GM12878 (cell line): ENCODE results near the gene C1QL2. TPM values are rescaled to one million over a fixed set of nuclear protein-coding genes. Genes with fewer than 3 reads are reported as not detected.

ENCODE experiments used
- ATAC-seq: fragments of 200-7000 bp; cut with Tn5 transposase; 3 replicates; pipeline ENCODE4 v1.9.1; 2020; ENCODE audit warnings: mild to moderate bottlenecking, moderate library complexity
- BruUV-seq: library from RNA; stranded (reverse); fragments of 400-500 nt; replicated peaks from 2 replicates; lab custom pipeline; 2021; lab: Mats Ljungman, UMichigan
- CTCF ChIA-PET: fragments of 300-600 bp; sonication (Branson Sonifier 250); formaldehyde crosslinking; extraction: SDS; loops from one replicate; lab custom pipeline; 2021; ENCODE audit warnings: inconsistent platforms; lab: Yijun Ruan, JAX
- POLR2A ChIA-PET: fragments of 350-600 bp; formaldehyde crosslinking; extraction: SDS; loops from one replicate; lab custom pipeline; 2021; ENCODE audit warnings: inconsistent platforms; lab: Charles Lee
- RAD21 ChIA-PET: fragments of 300-600 bp; sonication (Branson Sonifier 250); formaldehyde crosslinking; loops from one replicate; lab custom pipeline; 2023; ENCODE audit warnings: antibody characterized with exemption; ENCODE audit not compliant: unreplicated experiment; lab: Charles Lee
- SMC1A ChIA-PET: fragments of 300-600 bp; sonication (Branson Sonifier 250); formaldehyde crosslinking; loops from one replicate; lab custom pipeline; 2023; ENCODE audit not compliant: unreplicated experiment, uncharacterized antibody; lab: Charles Lee
- DNase-seq: peaks from one replicate; pipeline ENCODE4 v3.0.0-alpha.2; 2011; ENCODE audit warnings: low read depth, low spot score
- FAIRE-seq: peaks from 3 replicates; lab custom pipeline; 2011; peaks lifted over from hg19 to GRCh38; lab: Jason Lieb, UNC
- H2AFZ ChIP-seq: 2 replicates; pipeline ENCODE4 v1.6.0; 2011; ENCODE audit warnings: low read depth, low read length, control low read depth; ENCODE audit not compliant: control insufficient read depth
- H3K27ac ChIP-seq: 2 replicates; pipeline ENCODE4 v1.5.1; 2011; ENCODE audit warnings: control low read depth; ENCODE audit not compliant: control insufficient read depth, insufficient read depth
- H3K27me3 ChIP-seq, 2 experiments: replicated peaks in 1 of 2; 2 replicates each; pipeline versions ENCODE4 v1.6.0 to v1.6.1; 2011; ENCODE audit warnings: low read length in 1 of 2; ENCODE audit not compliant: control insufficient read depth in 2 of 2, insufficient read depth in 2 of 2
- H3K36me3 ChIP-seq, 2 experiments: 2 replicates each; pipeline ENCODE4 v1.5.1; 2011; ENCODE audit warnings: low read length in 1 of 2; ENCODE audit not compliant: control insufficient read depth in 2 of 2, insufficient read depth in 2 of 2
- H3K4me1 ChIP-seq: 2 replicates; pipeline ENCODE4 v1.6.1; 2011; ENCODE audit warnings: mild to moderate bottlenecking, low read length, moderate library complexity, mixed read lengths; ENCODE audit not compliant: control insufficient read depth, insufficient read depth
- H3K4me2 ChIP-seq: 2 replicates; pipeline ENCODE4 v1.6.0; 2011; ENCODE audit warnings: control low read depth; ENCODE audit not compliant: control insufficient read depth, insufficient read depth
- H3K4me3 ChIP-seq: fragments of 200-600 bp; sonication (generic); 2 replicates; pipeline ENCODE4 v1.5.1; 2016
- H3K79me2 ChIP-seq: 2 replicates; pipeline ENCODE4 v1.6.0; 2011; ENCODE audit warnings: low read length; ENCODE audit not compliant: control insufficient read depth, insufficient read depth
- H3K9ac ChIP-seq: 2 replicates; pipeline ENCODE4 v1.8.0; 2011; ENCODE audit warnings: low read length, control low read depth, mixed read lengths; ENCODE audit not compliant: control insufficient read depth, insufficient read depth
- H3K9me3 ChIP-seq: replicated peaks from 3 replicates; pipeline ENCODE4 v1.5.1; 2011; ENCODE audit warnings: mild to moderate bottlenecking, low read length; ENCODE audit not compliant: control insufficient read depth, insufficient read depth
- H4K20me1 ChIP-seq: 2 replicates; pipeline ENCODE4 v1.6.0; 2011; ENCODE audit not compliant: control insufficient read depth, insufficient read depth
- ATF7 ChIP-seq: fragments of 450-650 bp; IDR thresholded peaks from 2 replicates; pipeline ENCODE4 v1.6.1; 2016; ENCODE audit warnings: low read depth, mild to moderate bottlenecking
- E2F8 ChIP-seq: fragments of 450-650 bp; IDR thresholded peaks from 2 replicates; pipeline ENCODE4 v1.6.1; 2018; ENCODE audit warnings: mild to moderate bottlenecking, low read depth, moderate library complexity; ENCODE audit not compliant: partially characterized antibody
- GATAD2B ChIP-seq: fragments of 450-650 bp; conservative IDR thresholded peaks from 2 replicates; pipeline ENCODE4 v1.6.1; 2017; ENCODE audit warnings: low read depth, mild to moderate bottlenecking, moderate library complexity
- HDGF ChIP-seq: fragments of 450-650 bp; IDR thresholded peaks from 2 replicates; pipeline ENCODE4 v1.6.1; 2016; ENCODE audit warnings: antibody characterized with exemption
- IRF4 ChIP-seq: IDR thresholded peaks from 2 replicates; pipeline ENCODE4 v1.6.1; 2011; ENCODE audit warnings: low read depth, low read length
- LARP7 ChIP-seq: fragments of 450-650 bp; IDR thresholded peaks from 2 replicates; pipeline ENCODE4 v1.6.1; 2017; ENCODE audit warnings: mild to moderate bottlenecking
- MXI1 ChIP-seq: fragments of 150-350 bp; IDR thresholded peaks from 2 replicates; pipeline ENCODE4 v1.6.1; 2011; ENCODE audit warnings: low read depth, mild to moderate bottlenecking, inconsistent platforms, low read length, improper control_type of control experiment
- POLR2A ChIP-seq: IDR thresholded peaks from 2 replicates; pipeline ENCODE4 v1.6.1; 2011; ENCODE audit warnings: low read depth, mild to moderate bottlenecking, low read length
- POLR2AphosphoS2 ChIP-seq: IDR thresholded peaks from 2 replicates; pipeline ENCODE4 v1.6.1; 2011; ENCODE audit warnings: low read depth, mild to moderate bottlenecking, low read length, improper control_type of control experiment, moderate library complexity
- POU2F2 ChIP-seq: IDR thresholded peaks from 3 replicates; pipeline ENCODE4 v1.6.1; 2011; ENCODE audit warnings: low read depth, mild to moderate bottlenecking, low read length, borderline replicate concordance
- SMAD1 ChIP-seq: fragments of 450-650 bp; IDR thresholded peaks from 2 replicates; pipeline ENCODE4 v1.6.1; 2018; ENCODE audit warnings: mild to moderate bottlenecking, low read depth; ENCODE audit not compliant: partially characterized antibody
- STAT1 ChIP-seq: fragments of 450-650 bp; conservative IDR thresholded peaks from 2 replicates; pipeline ENCODE4 v1.6.1; 2014; ENCODE audit warnings: antibody characterized with exemption, mild to moderate bottlenecking
- USF2 ChIP-seq: IDR thresholded peaks from 2 replicates; pipeline ENCODE4 v1.6.1; 2011; ENCODE audit warnings: low read depth, low read length, improper control_type of control experiment, borderline replicate concordance
- WGBS: methylation state at CpG from one replicate; pipeline ENCODE4 v1.1.6; 2016; ENCODE audit warnings: low lambda C conversion rate; ENCODE audit not compliant: insufficient replicate concordance, insufficient coverage; ENCODE audit errors: missing lambda C conversion rate; 5-methylcytosine and 5-hydroxymethylcytosine counted together
- in situ Hi-C: fragments of 300-500 bp; cut with MboI; formaldehyde crosslinking; loops from 9 replicates; pipeline ENCODE4 v1.14.3; 2018; ENCODE audit warnings: mixed read lengths
- intact Hi-C: fragments of 100-400 bp; cut with micrococcal nuclease; formaldehyde crosslinking; loops from one replicate; pipeline ENCODE4 v1.14.2; 2022; ENCODE audit not compliant: unreplicated experiment
- polyA plus RNA-seq, 11 experiments: library from polyadenylated mRNA; depleted of rRNA in 4 of 11; unstranded in 6 of 11; stranded (reverse) in 5 of 11; fragments of >200 nt; fragmentation: Nextera tagmentation in 4 of 11; fragmentation: Illumina TruSeq in 1 of 11; extraction: Ambion mirVana in 4 of 11; extraction: Trizol in 1 of 11; gene quantifications; 1 replicate in 1 of 11; 2 replicates in 10 of 11; pipeline versions ENCODE4 v1.2.1 to v1.2.3, GENCODE V29; 2011 to 2016; ENCODE audit warnings: inconsistent platforms in 2 of 11, missing spikeins in 2 of 11, low read depth in 1 of 11
- total RNA-seq, 4 experiments: library from RNA; depleted of rRNA in 3 of 4; stranded (reverse); fragments of >200 nt in 3 of 4; fragmentation: Illumina TruSeq in 1 of 4; extraction: Trizol in 1 of 4; gene quantifications; 2 replicates each; pipeline versions ENCODE4 v1.2.1 to v1.2.3, GENCODE V29; 2013 to 2021
- TF ChIP-seq, protein P1 (sequence below): fragments of 450-650 bp; formaldehyde crosslinking; IDR thresholded peaks from 2 replicates; pipeline ENCODE4 v1.4.0; 2022; ENCODE audit warnings: mild to moderate bottlenecking, moderate library complexity

The C1QL2 gene
- total and polyA plus RNA-seq, 10 of the 15 experiments (the other 5 are each of a cell fraction or from before 2014, with no cell fraction given): not detected

GRCh38 chr2:119174993-119175347 is 16.4 kb upstream of the C1QL2 start:
- CTCF ChIA-PET: interaction anchor here (0.9 to 5.4 kb wide), 6 partner anchors 10 to 292 kb away, joined by 3 to 39 read pairs (median 5); no protein-coding TSS in a partner anchor
- intact Hi-C loops: loop anchor here (1.0 kb wide), 1 partner anchor 294 kb away; no protein-coding TSS in a partner anchor
- no peak for FAIRE-seq
- TF ChIP-seq IRF4 (no peak), POU2F2 (no peak), POLR2AphosphoS2 (no peak), USF2 (no peak), POLR2A (no peak), GATAD2B (no peak), STAT1 (no peak), MXI1 (no peak), ATF7 (no peak), HDGF (no peak), E2F8 (no peak), SMAD1 (no peak), LARP7 (no peak)
- TF ChIP-seq, protein P1, sequence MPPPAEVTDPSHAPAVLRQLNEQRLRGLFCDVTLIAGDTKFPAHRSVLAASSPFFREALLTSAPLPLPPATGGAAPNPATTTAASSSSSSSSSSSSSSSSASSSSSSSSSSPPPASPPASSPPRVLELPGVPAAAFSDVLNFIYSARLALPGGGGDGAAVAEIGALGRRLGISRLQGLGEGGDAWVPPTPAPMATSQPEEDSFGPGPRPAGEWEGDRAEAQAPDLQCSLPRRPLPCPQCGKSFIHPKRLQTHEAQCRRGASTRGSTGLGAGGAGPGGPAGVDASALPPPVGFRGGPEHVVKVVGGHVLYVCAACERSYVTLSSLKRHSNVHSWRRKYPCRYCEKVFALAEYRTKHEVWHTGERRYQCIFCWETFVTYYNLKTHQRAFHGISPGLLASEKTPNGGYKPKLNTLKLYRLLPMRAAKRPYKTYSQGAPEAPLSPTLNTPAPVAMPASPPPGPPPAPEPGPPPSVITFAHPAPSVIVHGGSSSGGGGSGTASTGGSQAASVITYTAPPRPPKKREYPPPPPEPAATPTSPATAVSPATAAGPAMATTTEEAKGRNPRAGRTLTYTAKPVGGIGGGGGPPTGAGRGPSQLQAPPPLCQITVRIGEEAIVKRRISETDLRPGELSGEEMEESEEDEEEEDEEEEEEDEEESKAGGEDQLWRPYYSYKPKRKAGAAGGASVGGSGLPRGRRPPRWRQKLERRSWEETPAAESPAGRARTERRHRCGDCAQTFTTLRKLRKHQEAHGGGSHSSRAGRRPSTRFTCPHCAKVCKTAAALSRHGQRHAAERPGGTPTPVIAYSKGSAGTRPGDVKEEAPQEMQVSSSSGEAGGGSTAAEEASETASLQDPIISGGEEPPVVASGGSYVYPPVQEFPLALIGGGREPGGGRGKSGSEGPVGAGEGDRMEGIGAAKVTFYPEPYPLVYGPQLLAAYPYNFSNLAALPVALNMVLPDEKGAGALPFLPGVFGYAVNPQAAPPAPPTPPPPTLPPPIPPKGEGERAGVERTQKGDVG (CRISPR knock-in tag): no peak

More at GRCh38 chr2:119174993-119175347, 16.4 kb upstream of the C1QL2 start:
- Histone ChIP-seq H3K9ac (no peak overlapping the region), H3K4me2 (no peak overlapping the region), H3K36me3 (no peaks in the 10 kb centered on the region), H3K4me3 (no peak overlapping the region), H3K79me2 (no peaks in the 10 kb centered on the region), H3K27ac (no peak overlapping the region), H3K27me3 (no peaks in the 10 kb centered on the region), H3K9me3 (no peaks in the 10 kb centered on the region), H3K4me1 (no peaks in the 10 kb centered on the region), H2AFZ (no peak overlapping the region), H4K20me1 (no peaks in the 10 kb centered on the region)
- in situ Hi-C loops: loop anchor here (5.0 kb wide), 1 partner anchor 293 kb away; no protein-coding TSS in a partner anchor
- POLR2A ChIA-PET: no interaction called here
- RAD21 ChIA-PET: interaction anchor here (1.0 kb wide), 1 partner anchor 293 kb away, joined by 4 read pairs; no protein-coding TSS in a partner anchor
- ATAC-seq: no peak
- SMC1A ChIA-PET: interaction anchor here (1.5 kb wide), 1 partner anchor 293 kb away, joined by 11 read pairs; no protein-coding TSS in a partner anchor
- WGBS: 43% methylated on average over 6 of the region's 6 CpGs
- DNase-seq: no peak
- BruUV-seq: no TSS peak
